ENCODE measurements around the gene MED27. TPM values are rescaled to one million over a fixed set of nuclear protein-coding genes. Genes with fewer than 3 reads are reported as not detected.

Gene MED27
- total and polyA plus RNA-seq, 2 donors (not counting 1 experiment from before 2014, with no cell fraction given) = 13.4 to 44.7 TPM

DNA sequence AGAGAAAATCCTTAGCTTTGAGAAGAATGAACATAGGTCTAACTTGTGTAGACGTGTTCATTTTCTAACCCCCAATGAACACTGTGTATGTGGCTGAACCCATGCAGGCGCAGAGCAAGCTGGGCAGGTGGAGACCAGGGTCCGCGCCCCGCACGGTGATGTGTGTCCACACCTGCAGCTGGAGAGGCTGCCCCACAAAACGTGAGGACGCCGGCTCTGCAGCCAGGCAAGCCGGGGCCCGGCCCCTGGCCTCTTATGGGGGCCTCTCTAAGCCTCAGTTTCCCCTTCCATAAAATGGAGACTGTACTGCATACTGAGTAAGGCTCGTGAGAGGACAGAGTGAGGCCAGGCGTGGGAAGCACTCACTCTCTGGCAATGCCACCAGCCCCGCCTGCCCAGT, 215.1 kb downstream of the MED27 start:
- Histone ChIP-seq H3K9ac (ENCODE audit: insufficient read depth, low read length) (no peak overlapping the region), H3K4me2 (ENCODE audit: extremely low read depth, insufficient read depth, low read length) (no peak overlapping the region), H3K4me3 (replicated peaks in 1 of 4; ENCODE audit: control extremely low read depth in 1 of 4, insufficient read depth in 1 of 4, low read depth in 3 of 4, low read length in 4 of 4) (no peak overlapping the region), H3K79me2 (ENCODE audit: control insufficient read depth, insufficient read depth, low read length) (no peaks in the 10 kb centered on the region), H3K27me3 (ENCODE audit: control insufficient read depth, insufficient read depth, low read length) (no peaks in the 10 kb centered on the region), H3K4me1 (ENCODE audit: control insufficient read depth, extremely low read depth, insufficient read depth, low read length) (no peaks in the 10 kb centered on the region), H3K27ac (ENCODE audit: insufficient read depth, low read length) (no peak overlapping the region), H4K20me1 (ENCODE audit: control insufficient read depth, extremely low read depth, insufficient read depth, low read length) (no peaks in the 10 kb centered on the region), H2AFZ (ENCODE audit: low read length) (no peak overlapping the region), H3K9me3 (ENCODE audit: control insufficient read depth, insufficient read depth, low read depth, low read length) (no peaks in the 10 kb centered on the region), H3K36me3 (ENCODE audit: control insufficient read depth, insufficient read depth, low read length) (no peaks in the 10 kb centered on the region)
- no peak for DNase-seq (ENCODE audit: low read depth in 2 of 2)
- TF ChIP-seq, protein P1, sequence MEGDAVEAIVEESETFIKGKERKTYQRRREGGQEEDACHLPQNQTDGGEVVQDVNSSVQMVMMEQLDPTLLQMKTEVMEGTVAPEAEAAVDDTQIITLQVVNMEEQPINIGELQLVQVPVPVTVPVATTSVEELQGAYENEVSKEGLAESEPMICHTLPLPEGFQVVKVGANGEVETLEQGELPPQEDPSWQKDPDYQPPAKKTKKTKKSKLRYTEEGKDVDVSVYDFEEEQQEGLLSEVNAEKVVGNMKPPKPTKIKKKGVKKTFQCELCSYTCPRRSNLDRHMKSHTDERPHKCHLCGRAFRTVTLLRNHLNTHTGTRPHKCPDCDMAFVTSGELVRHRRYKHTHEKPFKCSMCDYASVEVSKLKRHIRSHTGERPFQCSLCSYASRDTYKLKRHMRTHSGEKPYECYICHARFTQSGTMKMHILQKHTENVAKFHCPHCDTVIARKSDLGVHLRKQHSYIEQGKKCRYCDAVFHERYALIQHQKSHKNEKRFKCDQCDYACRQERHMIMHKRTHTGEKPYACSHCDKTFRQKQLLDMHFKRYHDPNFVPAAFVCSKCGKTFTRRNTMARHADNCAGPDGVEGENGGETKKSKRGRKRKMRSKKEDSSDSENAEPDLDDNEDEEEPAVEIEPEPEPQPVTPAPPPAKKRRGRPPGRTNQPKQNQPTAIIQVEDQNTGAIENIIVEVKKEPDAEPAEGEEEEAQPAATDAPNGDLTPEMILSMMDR (conservative IDR thresholded peaks at IDR 0.05 in 1 of 2, IDR thresholded peaks at IDR 0.05 in 1 of 2; ENCODE audit: low read depth in 1 of 2, low read length in 2 of 2) = no peak
- TF ChIP-seq EZH2 (IDR thresholded peaks at IDR 0.05; ENCODE audit: low read length, missing control alignments) = no peak

DNA sequence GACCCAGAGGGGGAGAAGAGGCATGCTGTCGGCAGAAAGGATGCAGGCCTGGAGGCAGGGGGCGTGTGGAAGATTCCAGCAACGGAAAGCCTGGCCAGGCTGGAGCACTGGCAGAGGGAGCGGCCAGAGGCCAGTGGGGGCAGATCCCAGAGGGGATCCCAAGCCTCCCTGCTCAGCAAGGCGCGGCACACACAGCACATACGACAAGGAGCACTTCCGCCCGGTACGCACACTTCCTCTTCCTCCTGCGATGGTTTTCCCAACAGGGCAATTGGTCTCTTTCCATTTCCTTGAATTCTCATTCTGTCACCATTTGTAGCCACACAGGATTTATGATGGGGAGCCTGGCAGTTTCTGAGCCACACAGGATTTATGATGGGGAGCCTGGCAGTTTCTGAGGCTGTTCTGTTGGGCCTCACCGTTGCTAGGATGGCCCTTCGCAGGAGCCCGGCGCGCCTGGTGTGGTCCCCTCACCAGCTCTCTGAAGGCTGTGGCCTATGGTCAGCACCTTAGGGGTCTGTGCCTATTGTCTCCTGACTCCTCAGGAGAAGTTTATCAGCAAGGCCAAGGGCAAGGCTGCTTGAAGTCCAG, 216.3 kb downstream of the MED27 start:
- no peak overlapping the region for H3K9ac ChIP-seq (ENCODE audit: insufficient read depth, low read length)
- no peak for DNase-seq (ENCODE audit: low read depth in 2 of 2)

DNA sequence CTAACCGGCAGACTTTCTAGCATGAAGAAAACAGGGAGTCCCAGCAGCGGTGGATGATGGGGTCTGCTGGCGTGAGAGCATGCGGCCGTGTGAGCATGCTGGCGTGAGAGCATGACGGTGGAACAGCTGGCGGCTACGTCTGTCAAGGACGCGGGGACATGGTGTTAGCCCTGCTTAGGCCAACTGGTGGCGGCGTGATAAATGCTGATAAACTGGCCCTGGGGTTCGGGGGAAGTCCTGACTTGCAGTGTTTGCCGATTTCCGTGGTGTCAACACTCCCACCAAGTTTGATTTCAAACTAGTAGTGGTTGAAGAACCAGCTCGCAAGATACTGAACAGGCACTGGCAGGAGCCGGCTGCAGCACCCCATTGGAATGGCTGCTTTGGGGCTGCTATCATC, 217.4 kb downstream of the MED27 start:
- Histone ChIP-seq H3K4me3 (replicated peaks in 1 of 4; ENCODE audit: control extremely low read depth in 1 of 4, insufficient read depth in 1 of 4, low read depth in 3 of 4, low read length in 4 of 4) (no peak overlapping the region), H3K79me2 (ENCODE audit: control insufficient read depth, insufficient read depth, low read length) (no peaks in the 10 kb centered on the region), H3K4me1 (ENCODE audit: control insufficient read depth, extremely low read depth, insufficient read depth, low read length) (no peaks in the 10 kb centered on the region), H3K27ac (ENCODE audit: insufficient read depth, low read length) (no peak overlapping the region), H3K36me3 (ENCODE audit: control insufficient read depth, insufficient read depth, low read length) (no peaks in the 10 kb centered on the region), H3K27me3 (ENCODE audit: control insufficient read depth, insufficient read depth, low read length) (no peaks in the 10 kb centered on the region), H3K9ac (ENCODE audit: insufficient read depth, low read length) (no peak overlapping the region), H2AFZ (ENCODE audit: low read length) (no peak overlapping the region), H4K20me1 (ENCODE audit: control insufficient read depth, extremely low read depth, insufficient read depth, low read length) (no peaks in the 10 kb centered on the region), H3K4me2 (ENCODE audit: extremely low read depth, insufficient read depth, low read length) (no peak overlapping the region), H3K9me3 (ENCODE audit: control insufficient read depth, insufficient read depth, low read depth, low read length) (no peaks in the 10 kb centered on the region)
- TF ChIP-seq, protein P1 (conservative IDR thresholded peaks at IDR 0.05 in 1 of 2, IDR thresholded peaks at IDR 0.05 in 1 of 2; ENCODE audit: low read depth in 1 of 2, low read length in 2 of 2) = no peak
- TF ChIP-seq EZH2 (IDR thresholded peaks at IDR 0.05; ENCODE audit: low read length, missing control alignments) = no peak
- DNase-seq (ENCODE audit: low read depth in 2 of 2) = no peak

More for the DNA sequence above, 216.3 kb downstream of the MED27 start:
- Histone ChIP-seq H3K4me1 (ENCODE audit: control insufficient read depth, extremely low read depth, insufficient read depth, low read length) (no peaks in the 10 kb centered on the region), H3K4me3 (replicated peaks in 1 of 4; ENCODE audit: control extremely low read depth in 1 of 4, insufficient read depth in 1 of 4, low read depth in 3 of 4, low read length in 4 of 4) (no peak overlapping the region), H3K79me2 (ENCODE audit: control insufficient read depth, insufficient read depth, low read length) (no peaks in the 10 kb centered on the region), H4K20me1 (ENCODE audit: control insufficient read depth, extremely low read depth, insufficient read depth, low read length) (no peaks in the 10 kb centered on the region), H3K4me2 (ENCODE audit: extremely low read depth, insufficient read depth, low read length) (no peak overlapping the region), H2AFZ (ENCODE audit: low read length) (no peak overlapping the region), H3K36me3 (ENCODE audit: control insufficient read depth, insufficient read depth, low read length) (no peaks in the 10 kb centered on the region), H3K9me3 (ENCODE audit: control insufficient read depth, insufficient read depth, low read depth, low read length) (no peaks in the 10 kb centered on the region), H3K27me3 (ENCODE audit: control insufficient read depth, insufficient read depth, low read length) (no peaks in the 10 kb centered on the region), H3K27ac (ENCODE audit: insufficient read depth, low read length) (no peak overlapping the region)
- TF ChIP-seq, protein P1 (conservative IDR thresholded peaks at IDR 0.05 in 1 of 2, IDR thresholded peaks at IDR 0.05 in 1 of 2; ENCODE audit: low read depth in 1 of 2, low read length in 2 of 2) = no peak
